ENCODE measurements around the gene AMDHD2.
"Not testable (repeated sequence)": the region's sequence is repeated elsewhere in the genome, so short reads cannot be mapped to it uniquely, and the experiment has no call there.

Gene AMDHD2

GRCh38 chr16:2577044-2577443 lies 56.9 kb downstream of the AMDHD2 start:
- not testable (repeated sequence) for DNase-seq (ENCODE audit: low read depth, low spot score)

GRCh38 chr16:2578905-2579304 lies 58.7 kb downstream of the AMDHD2 start:
- DNase-seq (ENCODE audit: low read depth, low spot score), result not testable (repeated sequence)

- not testable (repeated sequence) for DNase-seq (ENCODE audit: low read depth, low spot score)
Measured at GRCh38 chr16:2580143-2580542, 60.0 kb downstream of the AMDHD2 start.

DNA sequence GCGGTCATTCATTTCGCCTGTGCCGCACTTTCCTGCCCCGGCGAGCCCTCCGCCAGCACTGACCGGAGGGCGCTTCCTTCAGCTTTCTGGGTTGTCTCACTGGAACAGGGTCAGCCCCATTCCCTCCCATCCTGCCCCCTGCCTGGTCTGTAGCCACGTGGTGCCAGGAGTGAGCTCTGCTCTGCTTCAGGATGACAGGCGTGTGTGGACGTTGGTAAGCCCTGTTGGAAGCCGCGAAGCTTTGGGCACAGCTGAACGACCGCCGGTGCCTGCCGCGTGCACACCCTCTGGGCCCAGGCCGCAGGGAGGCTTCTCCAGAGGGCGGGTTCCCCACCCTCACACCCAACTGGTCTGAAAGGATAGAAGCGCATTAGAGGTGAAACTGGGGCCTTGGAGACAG lies 60.6 kb downstream of the AMDHD2 start:
- DNase-seq (ENCODE audit: low read depth, low spot score), result not testable (repeated sequence)

All from activated naive CD8-positive, alpha-beta T cell treated with anti-CD3 and anti-CD28 coated beads, Interleukin-2, amount 50 U/mL, for 16 hours (primary cell).